HUES6 (cell line): ENCODE results near the gene KDM2B.
"Not testable (repeated sequence)": the region's sequence is repeated elsewhere in the genome, so short reads cannot be mapped to it uniquely, and the experiment has no call there.

Source experiments
- H3K27ac ChIP-seq: 2 replicates; pipeline ENCODE4 v1.7.0; 2013; ENCODE audit warnings: low read depth, mild to moderate bottlenecking, low read length, inconsistent platforms
- H3K27me3 ChIP-seq: 2 replicates; pipeline ENCODE4 v1.6.1; 2013; ENCODE audit warnings: low read length; ENCODE audit not compliant: control insufficient read depth, insufficient read depth
- H3K36me3 ChIP-seq: 2 replicates; pipeline ENCODE4 v1.6.1; 2013; ENCODE audit warnings: low read length; ENCODE audit not compliant: control insufficient read depth, insufficient read depth
- H3K4me1 ChIP-seq: 2 replicates; pipeline ENCODE4 v1.6.1; 2013; ENCODE audit warnings: low read length; ENCODE audit not compliant: control insufficient read depth, insufficient read depth
- H3K4me3 ChIP-seq: 2 replicates; pipeline ENCODE4 v1.5.1; 2013; ENCODE audit warnings: low read depth, low read length
- H3K9ac ChIP-seq: one replicate; pipeline ENCODE4 v1.6.1; 2013; ENCODE audit warnings: mild to moderate bottlenecking, low read length
- H3K9me3 ChIP-seq: 2 replicates; pipeline ENCODE4 v1.6.1; 2013; ENCODE audit warnings: low read depth, low read length; ENCODE audit not compliant: control insufficient read depth, insufficient read depth

Gene KDM2B

GRCh38 chr12:121495746-121496145 is 85.1 kb downstream of the KDM2B start:
- no peaks in the 10 kb centered on the region for H3K9me3 ChIP-seq
- no peak overlapping the region for H3K4me3 ChIP-seq
- H3K36me3 ChIP-seq = peaks cover 35% of the 10 kb centered on the region
- H3K4me1 ChIP-seq = peaks cover 9% of the 10 kb centered on the region; the same call in 1 of the 2 replicates
- H3K27me3 ChIP-seq = no peaks in the 10 kb centered on the region
- H3K9ac ChIP-seq = no peak overlapping the region
- H3K27ac ChIP-seq = no peak overlapping the region

GRCh38 chr12:121494093-121494787 is 86.6 kb downstream of the KDM2B start:
- Histone ChIP-seq H3K9me3 (no peaks in the 10 kb centered on the region), H3K9ac (no peak overlapping the region), H3K4me3 (no peak overlapping the region), H3K36me3 (peaks cover 48% of the 10 kb centered on the region), H3K27ac (no peak overlapping the region), H3K27me3 (no peaks in the 10 kb centered on the region), H3K4me1 (peaks cover 13% of the 10 kb centered on the region; the same call in 1 of the 2 replicates)

DNA sequence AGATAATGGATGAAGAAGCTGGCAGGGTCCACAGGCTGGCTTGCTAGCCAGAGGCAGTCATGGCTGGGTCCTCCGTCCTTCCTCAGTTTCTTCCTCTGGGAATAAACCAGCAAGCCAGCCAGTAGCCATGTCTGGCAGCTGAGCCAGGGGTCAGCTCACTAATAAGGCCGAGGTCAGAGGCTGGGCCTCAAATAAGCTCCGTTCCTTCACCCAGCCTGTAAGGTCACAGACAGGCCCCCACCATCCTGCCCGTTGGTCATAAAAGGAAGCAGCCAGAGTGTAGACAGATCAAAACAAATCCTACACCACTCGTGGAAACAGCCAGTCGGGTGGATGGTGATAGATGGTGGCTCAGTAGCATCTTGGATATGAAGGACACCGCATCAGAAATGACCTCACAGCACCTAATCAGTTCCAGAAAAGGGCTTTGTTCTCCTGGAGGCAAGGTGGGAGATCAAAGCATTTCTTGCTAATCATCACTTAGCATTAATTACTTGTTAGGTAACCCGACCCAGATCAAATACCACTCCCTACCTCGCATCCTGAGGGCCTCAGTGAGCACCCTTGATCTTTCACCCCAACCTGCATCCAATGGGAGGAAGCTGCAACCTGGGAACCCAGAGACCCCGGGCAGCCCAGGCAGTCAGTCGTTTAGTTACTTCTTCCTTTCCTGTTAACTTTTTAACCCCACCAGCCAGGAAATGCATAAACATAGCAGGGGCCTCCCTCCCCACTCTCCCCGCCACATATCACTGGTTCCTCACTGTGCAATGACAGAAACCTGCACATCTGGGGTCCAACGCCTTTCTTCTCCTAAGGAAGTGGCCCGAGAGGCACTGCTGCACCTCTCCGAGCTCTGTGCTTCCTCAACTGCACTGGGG is 90.2 kb downstream of the KDM2B start:
- H3K27ac ChIP-seq = no peak overlapping the region
- H3K4me3 ChIP-seq = no peak overlapping the region
- peaks cover 21% of the 10 kb centered on the region; the same call in 1 of the 2 replicates for H3K4me1 ChIP-seq
- H3K36me3 ChIP-seq = peaks cover 29% of the 10 kb centered on the region
- H3K9ac ChIP-seq = no peak overlapping the region
- no peaks in the 10 kb centered on the region for H3K27me3 ChIP-seq
- no peaks in the 10 kb centered on the region for H3K9me3 ChIP-seq

- Histone ChIP-seq H3K4me3 (no peak overlapping the region), H3K9ac (no peak overlapping the region), H3K27me3 (no peaks in the 10 kb centered on the region), H3K27ac (no peak overlapping the region), H3K36me3 (peaks cover 26% of the 10 kb centered on the region), H3K4me1 (peaks cover 21% of the 10 kb centered on the region; the same call in 1 of the 2 replicates), H3K9me3 (no peaks in the 10 kb centered on the region)
These were observed 90.9 kb downstream of the KDM2B start for GRCh38 chr12:121489874-121490273.

GRCh38 chr12:121484967-121485366 is 95.9 kb downstream of the KDM2B start:
- H3K9me3 ChIP-seq = no peaks in the 10 kb centered on the region
- H3K27ac ChIP-seq = no peak overlapping the region
- H3K27me3 ChIP-seq = no peaks in the 10 kb centered on the region
- peaks cover 13% of the 10 kb centered on the region; the same call in 1 of the 2 replicates for H3K4me1 ChIP-seq
- H3K4me3 ChIP-seq = no peak overlapping the region
- H3K9ac ChIP-seq = no peak overlapping the region
- H3K36me3 ChIP-seq = peaks cover 23% of the 10 kb centered on the region

- peaks cover 12% of the 10 kb centered on the region; the same call in 1 of the 2 replicates for H3K4me1 ChIP-seq
These were observed 96.3 kb downstream of the KDM2B start for GRCh38 chr12:121484564-121484963.

GRCh38 chr12:121483949-121484348 is 96.9 kb downstream of the KDM2B start:
- no peak overlapping the region for H3K4me3 ChIP-seq
- no peak overlapping the region for H3K9ac ChIP-seq
- peaks cover 18% of the 10 kb centered on the region for H3K36me3 ChIP-seq
- no peaks in the 10 kb centered on the region for H3K9me3 ChIP-seq
- no peaks in the 10 kb centered on the region for H3K27me3 ChIP-seq
- H3K4me1 ChIP-seq = peaks cover 12% of the 10 kb centered on the region; the same call in 1 of the 2 replicates
- no peak overlapping the region for H3K27ac ChIP-seq

More at GRCh38 chr12:121484564-121484963, 96.3 kb downstream of the KDM2B start:
- not testable (repeated sequence) for H3K9me3 ChIP-seq, H3K4me3 ChIP-seq, H3K9ac ChIP-seq, H3K27me3 ChIP-seq, H3K27ac ChIP-seq
- peaks cover 19% of the 10 kb centered on the region for H3K36me3 ChIP-seq

DNA sequence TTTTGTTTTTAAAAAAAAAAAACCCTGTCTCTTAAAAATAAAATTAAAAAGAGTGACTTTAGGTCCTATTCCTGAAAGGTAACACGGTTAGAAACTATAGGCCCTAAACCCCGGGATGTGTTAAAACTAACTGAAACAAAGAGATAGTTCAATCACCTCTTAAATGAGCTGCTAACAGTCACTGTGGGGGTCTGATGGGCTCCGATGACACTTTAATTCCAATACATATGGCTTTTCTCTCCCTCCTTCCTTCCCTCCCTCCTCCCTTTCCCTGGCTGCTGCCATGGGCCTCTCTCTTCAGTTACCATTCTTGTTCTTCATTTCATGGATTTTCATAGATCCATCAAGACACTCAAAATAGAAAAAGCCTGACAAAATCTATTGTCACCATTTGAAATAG is 104.3 kb downstream of the KDM2B start:
- Histone ChIP-seq H3K36me3 (no peaks in the 10 kb centered on the region; the same call in 1 of the 2 replicates), H3K4me1 (peaks cover 10% of the 10 kb centered on the region; the same call in 1 of the 2 replicates), H3K9ac (no peak overlapping the region), H3K9me3 (no peaks in the 10 kb centered on the region), H3K27ac (no peak overlapping the region), H3K27me3 (no peaks in the 10 kb centered on the region), H3K4me3 (no peak overlapping the region)

DNA sequence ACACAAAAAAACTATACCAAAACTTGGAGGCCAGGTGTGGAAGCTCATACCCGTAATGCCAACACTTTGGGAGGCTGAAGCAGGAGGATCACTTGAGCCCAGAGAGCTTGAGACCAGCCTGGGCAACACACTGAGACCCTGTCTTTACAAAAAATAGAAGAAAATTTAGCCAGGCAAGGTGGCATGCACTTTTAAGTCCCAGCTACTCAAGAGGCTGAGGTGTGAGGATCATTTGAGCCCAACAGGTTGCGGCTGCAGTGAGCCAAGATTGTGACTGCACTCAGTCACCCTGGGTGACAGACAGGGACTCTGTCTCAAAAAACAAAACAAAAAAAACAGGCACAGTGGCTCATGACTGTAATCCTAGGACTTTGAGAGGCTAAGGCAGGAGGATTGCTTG is 105.5 kb downstream of the KDM2B start:
- H3K9me3 ChIP-seq = no peaks in the 10 kb centered on the region
- H3K4me3 ChIP-seq = no peak overlapping the region
- no peak overlapping the region for H3K27ac ChIP-seq
- no peaks in the 10 kb centered on the region for H3K36me3 ChIP-seq
- no peaks in the 10 kb centered on the region for H3K27me3 ChIP-seq
- H3K4me1 ChIP-seq = peaks cover 13% of the 10 kb centered on the region; the same call in 1 of the 2 replicates
- no peak overlapping the region for H3K9ac ChIP-seq

GRCh38 chr12:121472150-121472905 is 108.5 kb downstream of the KDM2B start:
- H3K4me3 ChIP-seq = no peak overlapping the region
- H3K9me3 ChIP-seq = no peaks in the 10 kb centered on the region
- no peaks in the 10 kb centered on the region for H3K36me3 ChIP-seq
- no peaks in the 10 kb centered on the region for H3K27me3 ChIP-seq
- peaks cover 19% of the 10 kb centered on the region for H3K4me1 ChIP-seq
- H3K27ac ChIP-seq = no peak overlapping the region
- H3K9ac ChIP-seq = no peak overlapping the region
